IMR-90 (cell line): ENCODE measurements around the gene NRP2. TPM values are rescaled to one million over a fixed set of nuclear protein-coding genes. Genes with fewer than 3 reads are reported as not detected.

Experiments
- ATAC-seq: fragments of 200-7000 bp; cut with Tn5 transposase; 2 replicates; pipeline ENCODE4 v1.9.1; 2020; ENCODE audit warnings: low read depth, mild to moderate bottlenecking, moderate library complexity
- BruUV-seq: library from RNA; stranded (reverse); fragments of 400-500 nt; replicated peaks from 2 replicates; lab custom pipeline; 2021; lab: Mats Ljungman, UMichigan
- CTCF ChIA-PET: fragments of 300-600 bp; formaldehyde crosslinking; extraction: SDS; loops from one replicate; lab custom pipeline; 2021; ENCODE audit warnings: antibody characterized with exemption; lab: Yijun Ruan, JAX
- POLR2A ChIA-PET: fragments of 300-600 bp; sonication (Branson Sonifier 250); formaldehyde crosslinking; loops from one replicate; lab custom pipeline; 2022; ENCODE audit warnings: antibody characterized with exemption; ENCODE audit not compliant: unreplicated experiment; lab: Charles Lee
- DNase-seq: peaks from one replicate; pipeline ENCODE4 v3.0.0; 2013
- H2AFZ ChIP-seq: replicated peaks from 2 replicates; pipeline ENCODE3; 2013; ENCODE audit warnings: low read length, mild to moderate bottlenecking; ENCODE audit not compliant: poor library complexity
- H2AK5ac ChIP-seq: 2 replicates; pipeline ENCODE4 v1.6.1; 2013; ENCODE audit warnings: low read depth, low read length, inconsistent platforms
- H2AK9ac ChIP-seq: replicated peaks from 2 replicates; pipeline ENCODE3; 2013; ENCODE audit warnings: mild to moderate bottlenecking, low read depth, low read length, moderate library complexity; ENCODE audit not compliant: poor library complexity
- H2BK120ac ChIP-seq: 2 replicates; pipeline ENCODE4 v1.6.1; 2013; ENCODE audit warnings: low read depth, low read length, inconsistent platforms
- H2BK15ac ChIP-seq: 3 replicates; pipeline ENCODE4 v1.6.1; 2013; ENCODE audit warnings: low read depth, low read length, inconsistent platforms
- H2BK20ac ChIP-seq: 2 replicates; pipeline ENCODE4 v1.6.1; 2013; ENCODE audit warnings: low read depth, mild to moderate bottlenecking, inconsistent platforms, low read length, moderate library complexity
- H2BK5ac ChIP-seq: 2 replicates; pipeline ENCODE4 v1.6.1; 2013; ENCODE audit warnings: mild to moderate bottlenecking, low read depth, low read length, inconsistent platforms; ENCODE audit not compliant: poor library complexity, severe bottlenecking
- H3K14ac ChIP-seq: replicated peaks from 2 replicates; pipeline ENCODE4 v1.6.1; 2013; ENCODE audit warnings: low read depth, low read length, inconsistent platforms
- H3K18ac ChIP-seq: 2 replicates; pipeline ENCODE4 v1.6.1; 2013; ENCODE audit warnings: low read depth, low read length, control low read depth
- H3K23ac ChIP-seq: 2 replicates; pipeline ENCODE4 v1.6.1; 2013; ENCODE audit warnings: low read depth, low read length, inconsistent platforms
- H3K27ac ChIP-seq: 2 replicates; pipeline ENCODE4 v1.5.1; 2013; ENCODE audit warnings: mild to moderate bottlenecking, control low read depth, low read length; ENCODE audit not compliant: insufficient read depth
- H3K27me3 ChIP-seq: 2 replicates; pipeline ENCODE4 v1.6.1; 2013; ENCODE audit warnings: low read length; ENCODE audit not compliant: control insufficient read depth, insufficient read depth
- H3K36me3 ChIP-seq: 2 replicates; pipeline ENCODE4 v1.6.1; 2013; ENCODE audit warnings: low read length, mixed read lengths; ENCODE audit not compliant: control insufficient read depth, insufficient read depth
- H3K4ac ChIP-seq: 2 replicates; pipeline ENCODE4 v1.6.1; 2013; ENCODE audit warnings: low read depth, low read length, inconsistent platforms
- H3K4me1 ChIP-seq: 2 replicates; pipeline ENCODE4 v1.6.1; 2013; ENCODE audit warnings: low read length, mixed read lengths; ENCODE audit not compliant: control insufficient read depth, insufficient read depth
- H3K4me2 ChIP-seq: 2 replicates; pipeline ENCODE4 v1.6.1; 2013; ENCODE audit warnings: low read depth, mild to moderate bottlenecking, control low read depth, low read length, moderate library complexity
- H3K4me3 ChIP-seq: 2 replicates; pipeline ENCODE4 v1.5.1; 2013; ENCODE audit warnings: low read depth, mild to moderate bottlenecking, control low read depth, low read length, moderate library complexity; ENCODE audit not compliant: insufficient read depth
- H3K56ac ChIP-seq: 2 replicates; pipeline ENCODE4 v1.6.1; 2013; ENCODE audit warnings: low read length, inconsistent platforms; ENCODE audit not compliant: insufficient read depth; ENCODE audit errors: extremely low read depth
- H3K79me1 ChIP-seq, 2 experiments: 2 replicates each; pipeline ENCODE4 v1.6.1; 2013; ENCODE audit warnings: low read length in 2 of 2, inconsistent platforms in 1 of 2, low read depth in 1 of 2
- H3K9ac ChIP-seq: 2 replicates; pipeline ENCODE4 v1.6.1; 2013; ENCODE audit warnings: low read depth, low read length, control low read depth
- H3K9me1 ChIP-seq: 2 replicates; pipeline ENCODE4 v1.6.1; 2013; ENCODE audit warnings: low read length, inconsistent platforms; ENCODE audit not compliant: insufficient read depth
- H3K9me3 ChIP-seq: 2 replicates; pipeline ENCODE4 v1.6.1; 2013; ENCODE audit warnings: low read length; ENCODE audit not compliant: control insufficient read depth, insufficient read depth
- H4K20me1 ChIP-seq: 2 replicates; pipeline ENCODE4 v1.6.1; 2013; ENCODE audit warnings: low read length, inconsistent platforms; ENCODE audit not compliant: insufficient read depth
- H4K5ac ChIP-seq: 2 replicates; pipeline ENCODE4 v1.6.1; 2013; ENCODE audit warnings: mild to moderate bottlenecking, low read depth, low read length, control low read depth
- H4K8ac ChIP-seq, 2 experiments: 2 replicates each; pipeline ENCODE4 v1.6.1; 2013; ENCODE audit warnings: low read depth in 2 of 2, low read length in 2 of 2, control low read depth in 1 of 2, inconsistent platforms in 1 of 2
- H4K91ac ChIP-seq: 2 replicates; pipeline ENCODE4 v1.6.1; 2013; ENCODE audit warnings: low read depth, low read length, inconsistent platforms; ENCODE audit not compliant: insufficient read depth
- BHLHE40 ChIP-seq: fragments of 150-350 bp; IDR thresholded peaks from 2 replicates; pipeline ENCODE4 v1.6.1; 2016; ENCODE audit warnings: mild to moderate bottlenecking, low read depth, low read length
- CEBPB ChIP-seq: IDR thresholded peaks from 2 replicates; pipeline ENCODE4 v1.6.1; 2012; ENCODE audit warnings: low read depth, low read length, improper control_type of control experiment
- ELK1 ChIP-seq: fragments of 150-350 bp; IDR thresholded peaks from 2 replicates; pipeline ENCODE4 v1.6.1; 2016; ENCODE audit warnings: low read depth, mild to moderate bottlenecking, low read length, moderate library complexity, borderline replicate concordance
- MAZ ChIP-seq: IDR thresholded peaks from 2 replicates; pipeline ENCODE4 v1.6.1; 2012; ENCODE audit warnings: low read depth, mild to moderate bottlenecking, low read length, improper control_type of control experiment, moderate library complexity, borderline replicate concordance
- RCOR1 ChIP-seq: IDR thresholded peaks from 2 replicates; pipeline ENCODE4 v1.6.1; 2012; ENCODE audit warnings: mild to moderate bottlenecking, low read length, improper control_type of control experiment; ENCODE audit not compliant: insufficient replicate concordance
- WGBS, 2 experiments: methylation state at CpG; one replicate each; pipeline versions ENCODE4 v1.1.5 to v1.1.7; 2013; ENCODE audit warnings: missing lambda C conversion rate in 2 of 2; ENCODE audit not compliant: insufficient read length in 1 of 2; ENCODE audit errors: extremely low coverage in 2 of 2; 5-methylcytosine and 5-hydroxymethylcytosine counted together
- dilution Hi-C: fragments of 300-500 bp; cut with HindIII; formaldehyde crosslinking; loops from one replicate; pipeline ENCODE4 v1.14.3; 2018; ENCODE audit warnings: low sequenced_read_pairs; ENCODE audit not compliant: unreplicated experiment
- in situ Hi-C: fragments of 300-500 bp; cut with MboI; formaldehyde crosslinking; loops from 3 replicates; pipeline ENCODE4 v1.14.3; 2019; ENCODE audit warnings: low sequenced_read_pairs, inconsistent platforms, mixed read lengths
- intact Hi-C: fragments of 100-400 bp; cut with micrococcal nuclease; formaldehyde crosslinking; loops from 2 replicates; pipeline ENCODE4 v1.10.0; 2022
- polyA plus RNA-seq, 3 experiments: library from polyadenylated mRNA; depleted of rRNA; stranded (reverse); fragments of >200 nt; gene quantifications; 2 replicates each; pipeline ENCODE4 v1.2.3, GENCODE V29; 2012; ENCODE audit warnings: low replicate concordance in 1 of 3
- total RNA-seq: library from RNA; depleted of rRNA; stranded (reverse); fragments of >200 nt; gene quantifications from 2 replicates; pipeline ENCODE4 v1.2.3, GENCODE V29; 2012

The NRP2 gene
- total and polyA plus RNA-seq, 2 of the 4 experiments (the other 2 are of a cell fraction) = 46.4 to 51.3 TPM

- H2AFZ ChIP-seq = peak overlapping the region; percentile 70
- POLR2A ChIA-PET = no interaction called here
- H3K9me3 ChIP-seq = no peaks in the 10 kb centered on the region
- H2BK120ac ChIP-seq = peak overlapping the region; percentile 69
- H2BK5ac ChIP-seq = peak overlapping the region; percentile 88
- no peaks in the 10 kb centered on the region for H3K27me3 ChIP-seq
- H3K23ac ChIP-seq = peak overlapping the region; percentile 81
- ATAC-seq = no peak
- in situ Hi-C loops = loop anchor here (5.0 kb wide), 1 partner anchor 43 kb away; no protein-coding TSS in a partner anchor
- H2BK20ac ChIP-seq = peak overlapping the region; percentile 47
- H4K20me1 ChIP-seq = peaks cover 3% of the 10 kb centered on the region; the same call in 1 of the 2 replicates
- peaks cover 43% of the 10 kb centered on the region for H3K4me1 ChIP-seq
- no peak overlapping the region for H3K4me3 ChIP-seq
- peak overlapping the region; percentile 85 for H3K18ac ChIP-seq
- no peak overlapping the region for H3K9ac ChIP-seq
- peak overlapping the region; percentile 72 for H4K5ac ChIP-seq
- peaks cover 4 to 23% of the 10 kb centered on the region in 2 experiments; a peak in 3 of 4 replicates for H3K79me1 ChIP-seq
- no peak for DNase-seq
- no peak overlapping the region for H3K56ac ChIP-seq
- intact Hi-C loops = no loop called here
- no peak for TF ChIP-seq MAZ
- no peak for TF ChIP-seq ELK1
- no peak for TF ChIP-seq RCOR1
- TF ChIP-seq BHLHE40 = no peak
- TF ChIP-seq CEBPB = no peak
- peak overlapping the region; percentile 78; the same call in 2 of the 3 replicates for H2BK15ac ChIP-seq
- peak overlapping the region; percentile 20 to 63; a peak in 3 of 4 replicates for H4K8ac ChIP-seq
- peak overlapping the region; percentile 84 for H4K91ac ChIP-seq
- peak overlapping the region; percentile 79 for H3K14ac ChIP-seq
- peaks cover 51% of the 10 kb centered on the region for H3K36me3 ChIP-seq
- no TSS peak for BruUV-seq
- H3K4me2 ChIP-seq = no peak overlapping the region
- H2AK9ac ChIP-seq = peak overlapping the region; percentile 75
- H3K4ac ChIP-seq = peak overlapping the region; percentile 89
- dilution Hi-C loops = no loop called here
- 60% methylated on average over 1 of the region's 9 CpGs; no CpG with 5 or more reads in 1 of the 2 experiments for WGBS, 2 experiments
- H2AK5ac ChIP-seq = peak overlapping the region; percentile 46
- CTCF ChIA-PET = no interaction called here
- peak overlapping the region; percentile 90 for H3K27ac ChIP-seq
- peaks cover 40% of the 10 kb centered on the region for H3K9me1 ChIP-seq
Observed at GRCh38 chr2:205730191-205730590, 47.9 kb downstream of the NRP2 start.
